Testis (tissue), 2 donors: ENCODE measurements around the gene SELE.

Experiments used
- CTCF ChIP-seq, 3 experiments: fragments of 450-650 bp in 2 of 3; fragments of 200-600 bp in 1 of 3; sonication (generic) in 1 of 3; IDR thresholded peaks; one replicate each; pipeline ENCODE4 v1.5.1; 2016 to 2019; ENCODE audit warnings: antibody characterized with exemption in 3 of 3, mild to moderate bottlenecking in 2 of 3, moderate library complexity in 1 of 3
- POLR2A ChIP-seq: fragments of 450-650 bp; IDR thresholded peaks from one replicate; pipeline ENCODE4 v1.6.1; 2017; ENCODE audit warnings: antibody characterized with exemption, mild to moderate bottlenecking, moderate library complexity

- TF ChIP-seq CTCF (IDR thresholded peaks at IDR 0.05) (no peak), POLR2A (no peak)
These were observed 42.6 kb upstream of the SELE start for GRCh38 chr1:169776440-169776839.
